ENCODE data around the gene TCP11L2. TPM values are rescaled to one million over a fixed set of nuclear protein-coding genes. Genes with fewer than 3 reads are reported as not detected.

Gene TCP11L2
- total and polyA plus RNA-seq, 2 of the 13 experiments (the other 11 are each of a cell fraction or from before 2014, with no cell fraction given), result 4.6 to 24.1 TPM

DNA sequence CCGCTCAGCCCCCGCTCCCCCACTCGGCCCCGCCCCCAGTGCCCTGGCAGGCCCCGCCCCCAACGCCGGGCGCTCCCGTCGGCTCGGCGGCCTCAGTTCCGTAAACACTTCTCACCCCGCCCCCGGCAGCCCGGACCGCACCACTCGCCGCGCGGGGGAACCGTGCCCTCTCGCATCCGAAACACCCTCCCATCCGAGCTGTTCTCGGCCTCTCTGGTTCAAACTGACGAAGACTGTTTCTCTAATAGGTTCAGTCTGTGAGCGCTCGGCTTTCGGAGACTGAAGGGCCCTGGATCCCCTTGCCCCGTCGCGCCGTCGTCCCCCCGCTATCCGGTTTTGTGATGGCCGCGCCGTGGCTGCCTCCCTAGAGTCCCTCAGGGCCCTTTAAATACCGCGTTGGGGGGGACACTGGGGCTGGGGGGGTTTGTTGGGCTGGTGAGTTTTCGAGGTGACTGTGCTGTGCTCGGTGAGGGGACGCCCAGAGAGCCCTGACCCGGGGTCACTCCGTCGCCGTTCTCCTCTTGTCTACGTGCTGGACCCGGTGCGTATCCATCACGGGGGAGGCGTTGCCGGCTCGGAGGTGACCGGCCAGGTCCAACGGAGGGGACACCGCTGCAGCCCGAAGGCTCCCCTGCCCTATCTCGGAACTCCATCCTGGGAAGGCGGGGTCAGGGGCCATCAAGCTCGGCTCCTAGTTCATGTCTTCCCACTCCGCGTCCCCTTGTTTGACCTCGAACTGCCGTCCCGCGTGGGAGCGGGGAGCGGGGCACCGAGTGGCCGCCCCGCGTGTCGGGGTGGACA, at the start of gene TCP11L2 (continued):
- TF ChIP-seq ZNF205 (CRISPR knock-in tag; IDR thresholded peaks at IDR 0.05) (no peak), FOXK1 (CRISPR knock-in tag; IDR thresholded peaks at IDR 0.05; ENCODE audit: borderline replicate concordance, low read depth) (peak; percentile 93), ZNF616 (CRISPR knock-in tag; IDR thresholded peaks at IDR 0.05; ENCODE audit: low read depth) (no peak), ETV6 (CRISPR knock-in tag; conservative IDR thresholded peaks at IDR 0.05) (no peak), PTBP1 (IDR thresholded peaks at IDR 0.05; ENCODE audit: low read depth, low read length, poor library complexity, severe bottlenecking) (peak; percentile 78), SMAD1 (CRISPR knock-in tag; IDR thresholded peaks at IDR 0.05; ENCODE audit: borderline replicate concordance, low read depth) (0 out of 2 replicates have a peak, but pooled peaks have one; percentile 57), CHD4 (IDR thresholded peaks at IDR 0.05; ENCODE audit: borderline replicate concordance, low read length) (no peak), KDM2A (CRISPR knock-in tag; IDR thresholded peaks at IDR 0.05; ENCODE audit: borderline replicate concordance, low read depth) (0 out of 2 replicates have a peak, but pooled peaks have one; percentile 5), HOXA7 (CRISPR knock-in tag; IDR thresholded peaks at IDR 0.05) (no peak)
- TF ChIP-seq, protein P1, sequence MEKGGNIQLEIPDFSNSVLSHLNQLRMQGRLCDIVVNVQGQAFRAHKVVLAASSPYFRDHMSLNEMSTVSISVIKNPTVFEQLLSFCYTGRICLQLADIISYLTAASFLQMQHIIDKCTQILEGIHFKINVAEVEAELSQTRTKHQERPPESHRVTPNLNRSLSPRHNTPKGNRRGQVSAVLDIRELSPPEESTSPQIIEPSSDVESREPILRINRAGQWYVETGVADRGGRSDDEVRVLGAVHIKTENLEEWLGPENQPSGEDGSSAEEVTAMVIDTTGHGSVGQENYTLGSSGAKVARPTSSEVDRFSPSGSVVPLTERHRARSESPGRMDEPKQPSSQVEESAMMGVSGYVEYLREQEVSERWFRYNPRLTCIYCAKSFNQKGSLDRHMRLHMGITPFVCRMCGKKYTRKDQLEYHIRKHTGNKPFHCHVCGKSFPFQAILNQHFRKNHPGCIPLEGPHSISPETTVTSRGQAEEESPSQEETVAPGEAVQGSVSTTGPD (CRISPR knock-in tag; IDR thresholded peaks at IDR 0.05), result 0 out of 2 replicates have a peak, but pooled peaks have one; percentile 10
- TF ChIP-seq, protein P2, sequence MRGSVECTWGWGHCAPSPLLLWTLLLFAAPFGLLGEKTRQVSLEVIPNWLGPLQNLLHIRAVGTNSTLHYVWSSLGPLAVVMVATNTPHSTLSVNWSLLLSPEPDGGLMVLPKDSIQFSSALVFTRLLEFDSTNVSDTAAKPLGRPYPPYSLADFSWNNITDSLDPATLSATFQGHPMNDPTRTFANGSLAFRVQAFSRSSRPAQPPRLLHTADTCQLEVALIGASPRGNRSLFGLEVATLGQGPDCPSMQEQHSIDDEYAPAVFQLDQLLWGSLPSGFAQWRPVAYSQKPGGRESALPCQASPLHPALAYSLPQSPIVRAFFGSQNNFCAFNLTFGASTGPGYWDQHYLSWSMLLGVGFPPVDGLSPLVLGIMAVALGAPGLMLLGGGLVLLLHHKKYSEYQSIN (CRISPR knock-in tag; IDR thresholded peaks at IDR 0.05; ENCODE audit: borderline replicate concordance), result no peak
- TF ChIP-seq, protein P3, sequence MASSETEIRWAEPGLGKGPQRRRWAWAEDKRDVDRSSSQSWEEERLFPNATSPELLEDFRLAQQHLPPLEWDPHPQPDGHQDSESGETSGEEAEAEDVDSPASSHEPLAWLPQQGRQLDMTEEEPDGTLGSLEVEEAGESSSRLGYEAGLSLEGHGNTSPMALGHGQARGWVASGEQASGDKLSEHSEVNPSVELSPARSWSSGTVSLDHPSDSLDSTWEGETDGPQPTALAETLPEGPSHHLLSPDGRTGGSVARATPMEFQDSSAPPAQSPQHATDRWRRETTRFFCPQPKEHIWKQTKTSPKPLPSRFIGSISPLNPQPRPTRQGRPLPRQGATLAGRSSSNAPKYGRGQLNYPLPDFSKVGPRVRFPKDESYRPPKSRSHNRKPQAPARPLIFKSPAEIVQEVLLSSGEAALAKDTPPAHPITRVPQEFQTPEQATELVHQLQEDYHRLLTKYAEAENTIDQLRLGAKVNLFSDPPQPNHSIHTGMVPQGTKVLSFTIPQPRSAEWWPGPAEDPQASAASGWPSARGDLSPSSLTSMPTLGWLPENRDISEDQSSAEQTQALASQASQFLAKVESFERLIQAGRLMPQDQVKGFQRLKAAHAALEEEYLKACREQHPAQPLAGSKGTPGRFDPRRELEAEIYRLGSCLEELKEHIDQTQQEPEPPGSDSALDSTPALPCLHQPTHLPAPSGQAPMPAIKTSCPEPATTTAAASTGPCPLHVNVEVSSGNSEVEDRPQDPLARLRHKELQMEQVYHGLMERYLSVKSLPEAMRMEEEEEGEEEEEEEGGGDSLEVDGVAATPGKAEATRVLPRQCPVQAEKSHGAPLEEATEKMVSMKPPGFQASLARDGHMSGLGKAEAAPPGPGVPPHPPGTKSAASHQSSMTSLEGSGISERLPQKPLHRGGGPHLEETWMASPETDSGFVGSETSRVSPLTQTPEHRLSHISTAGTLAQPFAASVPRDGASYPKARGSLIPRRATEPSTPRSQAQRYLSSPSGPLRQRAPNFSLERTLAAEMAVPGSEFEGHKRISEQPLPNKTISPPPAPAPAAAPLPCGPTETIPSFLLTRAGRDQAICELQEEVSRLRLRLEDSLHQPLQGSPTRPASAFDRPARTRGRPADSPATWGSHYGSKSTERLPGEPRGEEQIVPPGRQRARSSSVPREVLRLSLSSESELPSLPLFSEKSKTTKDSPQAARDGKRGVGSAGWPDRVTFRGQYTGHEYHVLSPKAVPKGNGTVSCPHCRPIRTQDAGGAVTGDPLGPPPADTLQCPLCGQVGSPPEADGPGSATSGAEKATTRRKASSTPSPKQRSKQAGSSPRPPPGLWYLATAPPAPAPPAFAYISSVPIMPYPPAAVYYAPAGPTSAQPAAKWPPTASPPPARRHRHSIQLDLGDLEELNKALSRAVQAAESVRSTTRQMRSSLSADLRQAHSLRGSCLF (CRISPR knock-in tag; IDR thresholded peaks at IDR 0.05; ENCODE audit: borderline replicate concordance), result no peak
- TF ChIP-seq, protein P4, sequence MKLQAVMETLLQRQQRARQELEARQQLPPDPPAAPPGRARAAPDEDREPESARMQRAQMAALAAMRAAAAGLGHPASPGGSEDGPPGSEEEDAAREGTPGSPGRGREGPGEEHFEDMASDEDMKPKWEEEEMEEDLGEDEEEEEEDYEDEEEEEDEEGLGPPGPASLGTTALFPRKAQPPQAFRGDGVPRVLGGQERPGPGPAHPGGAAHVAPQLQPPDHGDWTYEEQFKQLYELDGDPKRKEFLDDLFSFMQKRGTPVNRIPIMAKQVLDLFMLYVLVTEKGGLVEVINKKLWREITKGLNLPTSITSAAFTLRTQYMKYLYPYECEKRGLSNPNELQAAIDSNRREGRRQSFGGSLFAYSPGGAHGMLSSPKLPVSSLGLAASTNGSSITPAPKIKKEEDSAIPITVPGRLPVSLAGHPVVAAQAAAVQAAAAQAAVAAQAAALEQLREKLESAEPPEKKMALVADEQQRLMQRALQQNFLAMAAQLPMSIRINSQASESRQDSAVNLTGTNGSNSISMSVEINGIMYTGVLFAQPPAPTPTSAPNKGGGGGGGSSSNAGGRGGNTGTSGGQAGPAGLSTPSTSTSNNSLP (IDR thresholded peaks at IDR 0.05; ENCODE audit: low read depth, low read length), result no peak
- TF ChIP-seq, protein P5, sequence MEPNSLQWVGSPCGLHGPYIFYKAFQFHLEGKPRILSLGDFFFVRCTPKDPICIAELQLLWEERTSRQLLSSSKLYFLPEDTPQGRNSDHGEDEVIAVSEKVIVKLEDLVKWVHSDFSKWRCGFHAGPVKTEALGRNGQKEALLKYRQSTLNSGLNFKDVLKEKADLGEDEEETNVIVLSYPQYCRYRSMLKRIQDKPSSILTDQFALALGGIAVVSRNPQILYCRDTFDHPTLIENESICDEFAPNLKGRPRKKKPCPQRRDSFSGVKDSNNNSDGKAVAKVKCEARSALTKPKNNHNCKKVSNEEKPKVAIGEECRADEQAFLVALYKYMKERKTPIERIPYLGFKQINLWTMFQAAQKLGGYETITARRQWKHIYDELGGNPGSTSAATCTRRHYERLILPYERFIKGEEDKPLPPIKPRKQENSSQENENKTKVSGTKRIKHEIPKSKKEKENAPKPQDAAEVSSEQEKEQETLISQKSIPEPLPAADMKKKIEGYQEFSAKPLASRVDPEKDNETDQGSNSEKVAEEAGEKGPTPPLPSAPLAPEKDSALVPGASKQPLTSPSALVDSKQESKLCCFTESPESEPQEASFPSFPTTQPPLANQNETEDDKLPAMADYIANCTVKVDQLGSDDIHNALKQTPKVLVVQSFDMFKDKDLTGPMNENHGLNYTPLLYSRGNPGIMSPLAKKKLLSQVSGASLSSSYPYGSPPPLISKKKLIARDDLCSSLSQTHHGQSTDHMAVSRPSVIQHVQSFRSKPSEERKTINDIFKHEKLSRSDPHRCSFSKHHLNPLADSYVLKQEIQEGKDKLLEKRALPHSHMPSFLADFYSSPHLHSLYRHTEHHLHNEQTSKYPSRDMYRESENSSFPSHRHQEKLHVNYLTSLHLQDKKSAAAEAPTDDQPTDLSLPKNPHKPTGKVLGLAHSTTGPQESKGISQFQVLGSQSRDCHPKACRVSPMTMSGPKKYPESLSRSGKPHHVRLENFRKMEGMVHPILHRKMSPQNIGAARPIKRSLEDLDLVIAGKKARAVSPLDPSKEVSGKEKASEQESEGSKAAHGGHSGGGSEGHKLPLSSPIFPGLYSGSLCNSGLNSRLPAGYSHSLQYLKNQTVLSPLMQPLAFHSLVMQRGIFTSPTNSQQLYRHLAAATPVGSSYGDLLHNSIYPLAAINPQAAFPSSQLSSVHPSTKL (CRISPR knock-in tag; IDR thresholded peaks at IDR 0.05), result no peak
